Keratinocyte (primary cell): ENCODE measurements around the gene MDFIC2. TPM values are rescaled to one million over a fixed set of nuclear protein-coding genes. Genes with fewer than 3 reads are reported as not detected.

ENCODE experiments used
- DNase-seq: peaks from one replicate; pipeline ENCODE4 v3.0.0-alpha.2; 2011; ENCODE audit warnings: low read depth, missing footprints, low spot score
- FAIRE-seq: peaks from 2 replicates; lab custom pipeline; 2011; peaks lifted over from hg19 to GRCh38; lab: Jason Lieb, UNC
- H2AFZ ChIP-seq: 2 replicates; pipeline ENCODE4 v1.6.0; 2012; ENCODE audit warnings: low read length, control low read depth, inconsistent platforms; ENCODE audit not compliant: control insufficient read depth
- H3K27ac ChIP-seq: 2 replicates; pipeline ENCODE4 v1.5.1; 2011; ENCODE audit warnings: low read length; ENCODE audit not compliant: control insufficient read depth, insufficient read depth
- H3K27me3 ChIP-seq: 3 replicates; pipeline ENCODE4 v1.6.0; 2011; ENCODE audit warnings: low read length; ENCODE audit not compliant: control insufficient read depth, insufficient read depth; ENCODE audit errors: extremely low read depth
- H3K36me3 ChIP-seq, 2 experiments: 2 replicates in 1 of 2; 3 replicates in 1 of 2; pipeline ENCODE4 v1.5.1; 2011; ENCODE audit warnings: low read length in 2 of 2, mild to moderate bottlenecking in 1 of 2; ENCODE audit not compliant: control insufficient read depth in 2 of 2, insufficient read depth in 2 of 2; ENCODE audit errors: extremely low read depth in 1 of 2
- H3K4me1 ChIP-seq: 3 replicates; pipeline ENCODE4 v1.5.1; 2011; ENCODE audit warnings: low read length; ENCODE audit not compliant: control insufficient read depth, insufficient read depth; ENCODE audit errors: extremely low read depth
- H3K4me2 ChIP-seq: 3 replicates; pipeline ENCODE4 v1.6.0; 2011; ENCODE audit warnings: low read depth, low read length; ENCODE audit not compliant: control insufficient read depth, insufficient read depth; ENCODE audit errors: extremely low read depth
- H3K4me3 ChIP-seq, 3 experiments: fragments of 200-600 bp in 1 of 3; sonication (generic) in 1 of 3; 2 replicates in 2 of 3; 3 replicates in 1 of 3; pipeline ENCODE4 v1.5.1; 2011 to 2016; ENCODE audit warnings: low read length in 3 of 3, mild to moderate bottlenecking in 3 of 3, control low read depth in 2 of 3, inconsistent platforms in 1 of 3, low read depth in 1 of 3, mixed read lengths in 1 of 3, mixed run types in 1 of 3, moderate library complexity in 1 of 3; ENCODE audit not compliant: control insufficient read depth in 2 of 3, insufficient read depth in 2 of 3; ENCODE audit errors: extremely low read depth in 1 of 3
- H3K79me2 ChIP-seq: 2 replicates; pipeline ENCODE4 v1.6.0; 2012; ENCODE audit warnings: low read length; ENCODE audit not compliant: control insufficient read depth, insufficient read depth
- H3K9ac ChIP-seq: 3 replicates; pipeline ENCODE4 v1.6.0; 2011; ENCODE audit warnings: low read length; ENCODE audit not compliant: control insufficient read depth, insufficient read depth; ENCODE audit errors: extremely low read depth
- H3K9me1 ChIP-seq: 3 replicates; pipeline ENCODE4 v1.6.0; 2011; ENCODE audit warnings: low read length; ENCODE audit not compliant: control insufficient read depth, insufficient read depth; ENCODE audit errors: extremely low read depth
- H3K9me3 ChIP-seq: 2 replicates; pipeline ENCODE4 v1.5.1; 2012; ENCODE audit warnings: low read depth, low read length; ENCODE audit not compliant: control insufficient read depth
- H4K20me1 ChIP-seq: 3 replicates; pipeline ENCODE4 v1.6.0; 2011; ENCODE audit warnings: low read length; ENCODE audit not compliant: control insufficient read depth, insufficient read depth; ENCODE audit errors: extremely low read depth
- CTCF ChIP-seq, 3 experiments: IDR thresholded peaks in 1 of 3; conservative IDR thresholded peaks in 1 of 3; optimal IDR thresholded peaks in 1 of 3; 2 replicates in 2 of 3; 3 replicates in 1 of 3; pipeline versions ENCODE3 to v1.5.1; 2011; ENCODE audit warnings: low read length in 3 of 3, mild to moderate bottlenecking in 3 of 3, moderate library complexity in 2 of 3, control low read depth in 1 of 3, inconsistent platforms in 1 of 3; ENCODE audit not compliant: insufficient read depth in 2 of 3; ENCODE audit errors: extremely low read depth in 1 of 3
- EZH2 ChIP-seq: IDR thresholded peaks from one replicate; pipeline ENCODE4 v1.6.1; 2012; ENCODE audit warnings: inconsistent platforms, mild to moderate bottlenecking, low read length, moderate library complexity
- dilution Hi-C: fragments of 300-500 bp; cut with MboI; formaldehyde crosslinking; loops from one replicate; pipeline ENCODE4 v1.7.0; 2020; ENCODE audit warnings: low sequenced_read_pairs; ENCODE audit not compliant: extremely low pct_ligation_motif_present
- polyA plus RNA-seq, 5 experiments: library from polyadenylated mRNA; depleted of rRNA in 3 of 5; stranded (reverse) in 3 of 5; stranded (forward) in 1 of 5; unstranded in 1 of 5; fragments of >200 nt; gene quantifications; 1 replicate in 1 of 5; 2 replicates in 3 of 5; 3 replicates in 1 of 5; pipeline versions ENCODE4 v1.2.1 to v1.2.3, GENCODE V29; 2011 to 2012; ENCODE audit warnings: missing spikeins in 2 of 5, low read depth in 1 of 5, low replicate concordance in 1 of 5

Gene MDFIC2
- polyA plus RNA-seq, 1 donor (not counting 4 experiments of a cell fraction or from before 2014, with no cell fraction given): not detected

GRCh38 chr3:70310809-70311208, 1.6 kb downstream of the MDFIC2 start:
- Histone ChIP-seq H3K36me3 (no peaks in the 10 kb centered on the region), H3K27ac (no peak overlapping the region), H3K9me1 (no peaks in the 10 kb centered on the region), H3K4me2 (no peak overlapping the region), H4K20me1 (no peaks in the 10 kb centered on the region), H3K79me2 (no peaks in the 10 kb centered on the region), H3K27me3 (no peaks in the 10 kb centered on the region), H2AFZ (no peak overlapping the region), H3K9me3 (no peaks in the 10 kb centered on the region), H3K4me1 (no peaks in the 10 kb centered on the region), H3K9ac (no peak overlapping the region), H3K4me3 (no peak overlapping the region)
- dilution Hi-C loops: no loop called here
- DNase-seq: no peak
- FAIRE-seq: no peak
- TF ChIP-seq EZH2 (no peak), CTCF (optimal IDR thresholded peaks at IDR 0.05 in 1 of 3, IDR thresholded peaks at IDR 0.05 in 1 of 3, conservative IDR thresholded peaks at IDR 0.05 in 1 of 3; ENCODE audit: extremely low read depth in 1 of 3, insufficient read depth in 2 of 3, low read length in 3 of 3) (no peak)

- dilution Hi-C loops: no loop called here
- no peak for FAIRE-seq
- Histone ChIP-seq H3K4me1 (no peaks in the 10 kb centered on the region), H2AFZ (no peak overlapping the region), H3K9me3 (no peaks in the 10 kb centered on the region), H3K4me3 (no peak overlapping the region), H3K27me3 (no peaks in the 10 kb centered on the region), H3K36me3 (no peaks in the 10 kb centered on the region), H3K27ac (no peak overlapping the region), H3K79me2 (no peaks in the 10 kb centered on the region), H3K9ac (no peak overlapping the region), H4K20me1 (no peaks in the 10 kb centered on the region), H3K9me1 (no peaks in the 10 kb centered on the region), H3K4me2 (no peak overlapping the region)
- DNase-seq: no peak
- TF ChIP-seq CTCF (optimal IDR thresholded peaks at IDR 0.05 in 1 of 3, IDR thresholded peaks at IDR 0.05 in 1 of 3, conservative IDR thresholded peaks at IDR 0.05 in 1 of 3; ENCODE audit: extremely low read depth in 1 of 3, insufficient read depth in 2 of 3, low read length in 3 of 3) (no peak), EZH2 (no peak)
Measured at GRCh38 chr3:70309591-70309990, 2.8 kb downstream of the MDFIC2 start.
